Epithelial cell of proximal tubule (primary cell): ENCODE data around the gene CRIM1. TPM values are rescaled to one million over a fixed set of nuclear protein-coding genes. Genes with fewer than 3 reads are reported as not detected.
A peak's percentile ranks its signal among the peaks of the same experiment; 100 is the strongest.

Source experiments
- DNase-seq: peaks from one replicate; pipeline ENCODE4 v3.0.0-alpha.2; 2011; ENCODE audit warnings: low read depth
- H3K4me3 ChIP-seq: 2 replicates; pipeline ENCODE4 v1.5.1; 2011; ENCODE audit warnings: low read depth, mild to moderate bottlenecking, low read length
- CTCF ChIP-seq: conservative IDR thresholded peaks from 2 replicates; pipeline ENCODE4 v1.5.1; 2012; ENCODE audit warnings: low read depth, mild to moderate bottlenecking, low read length
- total RNA-seq: library from RNA; depleted of rRNA; stranded (reverse); fragments of >200 nt; gene quantifications from 2 replicates; pipeline ENCODE4 v1.2.3, GENCODE V29; 2015

Gene CRIM1
- total RNA-seq, 1 donor from 2014 or later: 143 TPM

DNA sequence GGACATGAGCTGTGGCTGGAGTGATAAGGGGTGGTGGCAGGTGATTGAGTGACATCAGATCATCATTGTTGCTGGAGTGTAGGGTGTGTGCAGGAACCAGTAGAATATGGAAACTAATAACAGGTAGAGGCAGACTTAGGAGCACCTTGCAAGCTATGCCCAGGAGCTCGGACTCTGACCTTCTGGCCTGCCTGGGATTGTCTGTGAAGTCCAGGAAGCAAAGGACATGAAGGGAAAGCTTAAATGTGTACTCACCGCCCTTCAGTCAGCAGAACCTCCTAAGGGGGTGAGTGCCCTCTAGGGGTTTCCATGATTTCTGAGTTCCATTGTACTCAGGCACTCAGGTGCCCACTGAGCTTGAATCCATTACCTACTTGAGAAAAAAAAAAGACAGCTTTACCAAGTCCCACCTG lies 104.2 kb downstream of the CRIM1 start:
- no peak overlapping the region for H3K4me3 ChIP-seq
- peak; percentile 76 for TF ChIP-seq CTCF
- DNase-seq: no peak

DNA sequence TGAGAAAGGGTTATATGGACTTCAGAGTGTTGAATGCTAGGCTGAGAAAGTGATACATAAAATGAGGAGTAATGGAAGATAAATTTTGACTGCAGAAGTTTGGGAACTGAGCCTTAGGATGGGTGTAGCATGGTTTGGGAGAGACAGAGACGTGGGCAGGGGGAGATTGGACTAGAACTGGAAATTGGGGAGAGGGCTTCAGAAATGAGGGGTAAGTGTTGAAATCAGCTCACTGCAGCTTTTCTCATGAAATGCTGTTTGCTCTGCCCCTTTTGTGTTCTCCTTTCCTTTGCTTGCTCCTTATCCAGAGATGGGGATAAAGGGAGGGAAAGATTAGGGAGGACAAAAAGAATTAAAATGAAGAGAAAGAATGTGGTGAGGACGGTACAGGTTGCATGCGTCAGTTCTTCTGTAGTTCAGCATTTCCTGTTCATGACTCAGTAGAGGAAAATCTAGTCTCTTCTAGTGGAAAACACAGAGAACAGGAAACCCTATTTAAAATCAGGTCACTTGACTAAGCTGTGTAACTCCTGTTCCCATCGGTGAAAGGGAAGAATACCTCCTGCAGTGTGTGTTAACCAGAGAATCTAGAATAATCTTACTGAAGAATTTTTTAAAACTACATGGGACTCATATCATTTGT lies 105.6 kb downstream of the CRIM1 start:
- no peak for TF ChIP-seq CTCF
- DNase-seq: peak; percentile 95
- H3K4me3 ChIP-seq: no peak overlapping the region

DNA sequence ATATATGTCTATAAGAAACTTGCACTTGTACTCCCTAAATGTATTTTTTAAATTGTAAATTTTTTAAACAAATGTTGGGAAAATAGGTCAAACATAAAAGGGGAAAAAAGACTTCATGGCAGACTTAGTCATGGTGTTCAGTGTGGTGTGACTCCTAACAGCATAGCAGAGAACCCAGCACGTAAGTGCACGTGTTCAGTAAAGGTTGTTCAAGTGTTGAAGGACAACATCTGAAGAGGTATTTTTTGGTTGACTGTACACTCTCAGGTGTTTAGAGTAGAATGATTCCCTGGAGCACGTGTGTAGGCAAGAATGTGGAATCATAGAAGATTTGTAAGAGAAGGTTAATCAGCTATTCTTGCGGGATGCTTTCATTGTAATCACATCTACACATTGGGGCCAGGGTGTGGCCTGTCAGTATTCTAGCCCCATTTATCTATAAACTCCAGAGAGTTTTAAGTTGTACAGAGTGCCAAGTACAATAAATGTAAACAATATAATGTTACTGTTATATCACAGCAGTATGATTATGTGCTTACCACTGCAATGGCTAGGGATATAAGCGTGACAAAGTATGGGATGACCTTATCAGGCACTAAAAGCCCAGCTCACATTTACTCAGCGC lies 106.8 kb downstream of the CRIM1 start:
- no peak for TF ChIP-seq CTCF
- DNase-seq: peak; percentile 74
- no peak overlapping the region for H3K4me3 ChIP-seq

- no peak overlapping the region for H3K4me3 ChIP-seq
- DNase-seq: no peak
- TF ChIP-seq CTCF: no peak
These were observed 107.8 kb downstream of the CRIM1 start for GRCh38 chr2:36463365-36463764.

- no peak for DNase-seq
- TF ChIP-seq CTCF: no peak
- no peak overlapping the region for H3K4me3 ChIP-seq
These were observed 108.6 kb downstream of the CRIM1 start for GRCh38 chr2:36464006-36464721.

GRCh38 chr2:36466135-36466534 lies 110.6 kb downstream of the CRIM1 start:
- no peak for DNase-seq
- no peak for TF ChIP-seq CTCF
- no peak overlapping the region for H3K4me3 ChIP-seq
